ENCODE results near the gene FUOM.

DNA sequence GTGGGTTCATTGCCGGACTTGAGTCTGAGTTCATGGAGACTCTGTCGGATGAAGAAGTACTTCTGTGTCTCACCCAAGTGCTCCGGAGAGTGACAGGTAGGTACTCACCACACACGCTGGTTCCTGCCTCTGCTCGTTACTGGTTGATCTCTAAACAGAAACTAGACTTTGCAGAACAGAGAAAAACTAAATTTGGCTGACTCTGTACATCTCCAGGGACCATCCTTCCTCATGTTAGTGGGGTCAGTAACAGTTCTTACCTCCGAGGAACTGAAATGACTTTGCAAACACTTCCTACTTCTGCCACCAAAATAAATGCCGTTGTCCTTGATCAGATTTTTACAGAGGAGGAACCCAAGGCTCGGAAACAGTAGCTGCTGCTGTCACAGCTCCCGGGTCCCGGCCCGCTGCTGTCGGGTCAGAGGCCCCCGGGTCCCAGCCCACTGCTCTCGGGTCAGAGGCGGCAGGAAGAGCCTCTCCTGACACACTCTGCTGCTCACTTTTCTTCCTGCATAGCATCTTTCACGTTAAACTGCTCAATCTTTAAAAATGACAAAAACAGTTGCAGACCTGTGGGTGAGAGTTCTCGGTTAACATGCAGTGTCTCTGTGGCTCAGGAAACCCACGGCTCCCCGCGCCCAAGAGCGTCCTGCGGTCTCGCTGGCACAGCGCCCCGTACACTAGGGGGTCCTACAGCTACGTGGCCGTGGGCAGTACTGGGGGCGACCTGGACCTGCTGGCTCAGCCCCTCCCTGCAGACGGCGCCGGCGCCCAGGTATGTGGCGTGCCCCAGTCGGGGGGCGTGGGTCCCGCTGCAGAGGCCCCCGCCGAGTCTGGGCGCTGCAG lies 31.4 kb upstream of the FUOM start:
- TF ChIP-seq, protein P1, sequence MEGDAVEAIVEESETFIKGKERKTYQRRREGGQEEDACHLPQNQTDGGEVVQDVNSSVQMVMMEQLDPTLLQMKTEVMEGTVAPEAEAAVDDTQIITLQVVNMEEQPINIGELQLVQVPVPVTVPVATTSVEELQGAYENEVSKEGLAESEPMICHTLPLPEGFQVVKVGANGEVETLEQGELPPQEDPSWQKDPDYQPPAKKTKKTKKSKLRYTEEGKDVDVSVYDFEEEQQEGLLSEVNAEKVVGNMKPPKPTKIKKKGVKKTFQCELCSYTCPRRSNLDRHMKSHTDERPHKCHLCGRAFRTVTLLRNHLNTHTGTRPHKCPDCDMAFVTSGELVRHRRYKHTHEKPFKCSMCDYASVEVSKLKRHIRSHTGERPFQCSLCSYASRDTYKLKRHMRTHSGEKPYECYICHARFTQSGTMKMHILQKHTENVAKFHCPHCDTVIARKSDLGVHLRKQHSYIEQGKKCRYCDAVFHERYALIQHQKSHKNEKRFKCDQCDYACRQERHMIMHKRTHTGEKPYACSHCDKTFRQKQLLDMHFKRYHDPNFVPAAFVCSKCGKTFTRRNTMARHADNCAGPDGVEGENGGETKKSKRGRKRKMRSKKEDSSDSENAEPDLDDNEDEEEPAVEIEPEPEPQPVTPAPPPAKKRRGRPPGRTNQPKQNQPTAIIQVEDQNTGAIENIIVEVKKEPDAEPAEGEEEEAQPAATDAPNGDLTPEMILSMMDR (IDR thresholded peaks at IDR 0.05) = no peak
- no peak for TF ChIP-seq POLR2A (IDR thresholded peaks at IDR 0.05; ENCODE audit: low read depth)
- TF ChIP-seq POLR2AphosphoS5 (IDR thresholded peaks at IDR 0.05) = no peak

Data from esophagus muscularis mucosa (tissue), 3 donors.